ENCODE data around the gene TOMM70. TPM values are rescaled to one million over a fixed set of nuclear protein-coding genes. Genes with fewer than 3 reads are reported as not detected.

Gene TOMM70
- total RNA-seq, 1 experiment from 2014 or later: 45.1 TPM

DNA sequence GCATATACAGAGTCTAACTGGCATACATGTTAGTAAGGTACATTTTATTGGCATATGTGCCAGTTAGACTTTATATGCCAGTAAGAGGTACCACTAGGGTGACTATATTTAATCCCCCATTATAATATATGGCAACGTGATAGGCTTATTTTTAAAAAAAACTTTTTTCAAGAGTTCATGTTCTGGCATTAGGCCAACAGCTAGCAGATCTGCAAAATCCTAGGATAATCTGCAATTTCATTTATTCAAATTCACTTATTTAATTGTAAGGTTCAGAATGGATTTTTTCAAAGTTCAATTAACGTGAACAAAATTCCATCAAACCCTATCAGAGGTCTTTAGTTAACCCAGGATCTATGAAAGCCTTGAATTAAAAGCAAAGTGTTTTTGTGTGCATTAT is 34.5 kb downstream of the TOMM70 start:
- H3K4me3 ChIP-seq (ENCODE audit: low read length): no peak overlapping the region
- no peak overlapping the region for H3K4me2 ChIP-seq (ENCODE audit: low read depth, low read length, poor library complexity, severe bottlenecking)
- H2AFZ ChIP-seq (ENCODE audit: low read length): no peak overlapping the region
- peaks cover 11% of the 10 kb centered on the region; the same call in 1 of the 2 replicates for H3K79me2 ChIP-seq (ENCODE audit: low read length)
- H3K9me3 ChIP-seq (ENCODE audit: low read length): no peaks in the 10 kb centered on the region
- no peaks in the 10 kb centered on the region for H3K4me1 ChIP-seq (ENCODE audit: low read length)
- H3K36me3 ChIP-seq (ENCODE audit: insufficient read depth, low read length): peaks cover 62% of the 10 kb centered on the region
- no peak overlapping the region for H3K27ac ChIP-seq (ENCODE audit: low read length)
- H3K27me3 ChIP-seq (ENCODE audit: low read length): no peaks in the 10 kb centered on the region
- DNase-seq: no peak
- no peak overlapping the region for H3K9ac ChIP-seq (ENCODE audit: low read length)
- no peaks in the 10 kb centered on the region for H4K20me1 ChIP-seq (ENCODE audit: insufficient read depth, low read depth, low read length)
- no peaks in the 10 kb centered on the region for H3K9me2 ChIP-seq (replicated peaks; ENCODE audit: insufficient read depth, low read length)

DNA sequence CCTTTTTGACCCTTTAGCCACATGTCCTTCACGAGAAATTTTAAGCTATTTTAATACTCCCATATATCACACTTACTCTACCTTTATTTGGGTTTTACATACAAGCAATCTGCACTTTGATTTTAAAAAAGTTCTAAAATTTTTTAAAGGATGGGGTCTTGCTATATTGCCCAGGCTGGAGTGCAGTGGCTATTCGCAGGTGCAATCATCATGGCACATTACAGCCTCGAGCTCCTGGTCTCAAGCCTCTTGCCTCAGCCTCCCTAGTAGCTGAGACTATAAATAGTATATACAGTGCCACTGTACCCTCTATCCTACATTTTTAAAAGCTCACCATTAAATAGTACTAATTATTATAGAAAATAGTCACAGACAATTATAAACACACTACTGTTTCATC is 36.5 kb downstream of the TOMM70 start:
- peaks cover 11% of the 10 kb centered on the region; the same call in 1 of the 2 replicates for H3K79me2 ChIP-seq (ENCODE audit: low read length)
- DNase-seq: no peak
- H3K9me2 ChIP-seq (replicated peaks; ENCODE audit: insufficient read depth, low read length): no peaks in the 10 kb centered on the region
- H2AFZ ChIP-seq (ENCODE audit: low read length): no peak overlapping the region
- H3K36me3 ChIP-seq (ENCODE audit: insufficient read depth, low read length): peaks cover 64% of the 10 kb centered on the region
- H3K4me3 ChIP-seq (ENCODE audit: low read length): no peak overlapping the region
- H3K9me3 ChIP-seq (ENCODE audit: low read length): no peaks in the 10 kb centered on the region
- no peaks in the 10 kb centered on the region for H3K4me1 ChIP-seq (ENCODE audit: low read length)
- H3K9ac ChIP-seq (ENCODE audit: low read length): no peak overlapping the region
- no peaks in the 10 kb centered on the region for H3K27me3 ChIP-seq (ENCODE audit: low read length)
- no peaks in the 10 kb centered on the region for H4K20me1 ChIP-seq (ENCODE audit: insufficient read depth, low read depth, low read length)
- no peak overlapping the region for H3K4me2 ChIP-seq (ENCODE audit: low read depth, low read length, poor library complexity, severe bottlenecking)
- H3K27ac ChIP-seq (ENCODE audit: low read length): no peak overlapping the region

- Histone ChIP-seq H4K20me1 (ENCODE audit: insufficient read depth, low read depth, low read length) (no peaks in the 10 kb centered on the region), H3K4me1 (ENCODE audit: low read length) (no peaks in the 10 kb centered on the region), H3K9me3 (ENCODE audit: low read length) (no peaks in the 10 kb centered on the region), H3K4me3 (ENCODE audit: low read length) (no peak overlapping the region), H3K36me3 (ENCODE audit: insufficient read depth, low read length) (peaks cover 58% of the 10 kb centered on the region), H3K27ac (ENCODE audit: low read length) (no peak overlapping the region), H3K9me2 (replicated peaks; ENCODE audit: insufficient read depth, low read length) (no peaks in the 10 kb centered on the region), H3K9ac (ENCODE audit: low read length) (no peak overlapping the region), H2AFZ (ENCODE audit: low read length) (no peak overlapping the region), H3K27me3 (ENCODE audit: low read length) (no peaks in the 10 kb centered on the region), H3K4me2 (ENCODE audit: low read depth, low read length, poor library complexity, severe bottlenecking) (no peak overlapping the region), H3K79me2 (ENCODE audit: low read length) (peaks cover 11% of the 10 kb centered on the region; the same call in 1 of the 2 replicates)
- DNase-seq: no peak
Measured at GRCh38 chr3:100361897-100362296, 39.0 kb downstream of the TOMM70 start.

DNA sequence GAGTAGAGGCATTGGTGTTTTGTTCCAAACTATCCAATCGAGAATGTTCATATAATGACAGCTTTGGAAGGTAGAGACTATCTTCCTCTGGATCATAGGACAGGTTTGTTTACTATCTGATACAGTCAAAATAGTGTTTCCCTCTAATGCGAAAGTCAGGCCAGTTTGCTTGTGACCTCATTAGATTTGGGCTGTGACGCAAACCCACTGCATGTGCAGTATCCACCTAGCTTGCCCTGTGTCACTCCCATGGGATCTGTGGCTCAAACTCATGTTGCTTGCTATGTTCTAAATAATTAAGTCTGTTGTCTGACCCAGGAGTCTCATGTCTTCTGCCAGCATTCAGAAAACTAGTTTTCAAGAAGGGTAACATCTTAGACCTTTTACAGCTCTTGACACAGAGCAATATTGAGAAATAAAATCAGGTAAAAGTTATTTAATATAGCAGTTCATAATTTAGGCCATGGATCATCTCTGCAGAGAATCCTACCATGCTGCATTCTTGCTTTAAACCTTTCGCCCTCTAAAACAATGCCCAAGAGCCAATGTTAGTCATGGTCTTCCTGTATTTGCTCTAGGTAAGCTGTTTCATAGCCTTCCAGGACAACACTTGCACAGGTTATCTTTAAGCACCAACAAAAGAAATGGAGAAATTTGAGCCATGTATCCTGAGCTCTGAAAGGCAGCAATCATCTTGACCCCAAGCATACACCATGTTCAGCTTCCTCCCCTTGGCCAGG is 40.0 kb downstream of the TOMM70 start:
- no peaks in the 10 kb centered on the region for H3K4me1 ChIP-seq (ENCODE audit: low read length)
- peaks cover 60% of the 10 kb centered on the region for H3K36me3 ChIP-seq (ENCODE audit: insufficient read depth, low read length)
- no peak for DNase-seq
- H3K9me3 ChIP-seq (ENCODE audit: low read length): no peaks in the 10 kb centered on the region
- H3K27ac ChIP-seq (ENCODE audit: low read length): no peak overlapping the region
- H3K4me3 ChIP-seq (ENCODE audit: low read length): no peak overlapping the region
- H3K79me2 ChIP-seq (ENCODE audit: low read length): peaks cover 11% of the 10 kb centered on the region; the same call in 1 of the 2 replicates
- no peaks in the 10 kb centered on the region for H3K27me3 ChIP-seq (ENCODE audit: low read length)
- H3K9ac ChIP-seq (ENCODE audit: low read length): no peak overlapping the region
- H3K9me2 ChIP-seq (replicated peaks; ENCODE audit: insufficient read depth, low read length): no peaks in the 10 kb centered on the region
- no peaks in the 10 kb centered on the region for H4K20me1 ChIP-seq (ENCODE audit: insufficient read depth, low read depth, low read length)
- no peak overlapping the region for H3K4me2 ChIP-seq (ENCODE audit: low read depth, low read length, poor library complexity, severe bottlenecking)
- H2AFZ ChIP-seq (ENCODE audit: low read length): no peak overlapping the region

DNA sequence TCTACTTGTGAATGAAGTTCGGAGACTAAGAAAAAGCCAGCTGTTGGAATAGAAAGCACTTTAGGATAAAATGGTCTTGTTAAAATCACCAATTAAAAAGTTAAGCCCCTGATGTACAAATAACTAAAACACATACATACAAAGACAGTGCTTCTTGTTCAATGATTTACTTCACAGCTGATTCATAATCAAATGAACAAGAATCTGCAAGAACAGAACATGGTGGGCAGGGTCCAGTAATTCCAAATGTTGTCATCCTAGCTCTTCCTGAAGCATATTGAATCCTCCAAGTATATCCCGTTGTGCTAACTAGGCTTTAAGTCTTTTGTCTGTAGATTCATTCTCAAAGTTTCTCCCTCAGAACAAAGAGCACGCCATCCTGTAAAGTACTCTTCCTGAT is 41.9 kb downstream of the TOMM70 start:
- Histone ChIP-seq H3K4me2 (ENCODE audit: low read depth, low read length, poor library complexity, severe bottlenecking) (no peak overlapping the region), H3K27me3 (ENCODE audit: low read length) (no peaks in the 10 kb centered on the region), H3K9ac (ENCODE audit: low read length) (no peak overlapping the region), H3K9me3 (ENCODE audit: low read length) (no peaks in the 10 kb centered on the region), H3K79me2 (ENCODE audit: low read length) (no peaks in the 10 kb centered on the region), H3K27ac (ENCODE audit: low read length) (no peak overlapping the region), H3K36me3 (ENCODE audit: insufficient read depth, low read length) (peaks cover 53% of the 10 kb centered on the region), H3K9me2 (replicated peaks; ENCODE audit: insufficient read depth, low read length) (no peaks in the 10 kb centered on the region), H3K4me3 (ENCODE audit: low read length) (no peak overlapping the region), H3K4me1 (ENCODE audit: low read length) (no peaks in the 10 kb centered on the region), H2AFZ (ENCODE audit: low read length) (no peak overlapping the region), H4K20me1 (ENCODE audit: insufficient read depth, low read depth, low read length) (no peaks in the 10 kb centered on the region)
- DNase-seq: no peak

GRCh38 chr3:100358413-100358812 is 42.5 kb downstream of the TOMM70 start:
- no peaks in the 10 kb centered on the region for H4K20me1 ChIP-seq (ENCODE audit: insufficient read depth, low read depth, low read length)
- DNase-seq: no peak
- H3K4me3 ChIP-seq (ENCODE audit: low read length): no peak overlapping the region
- H3K4me1 ChIP-seq (ENCODE audit: low read length): no peaks in the 10 kb centered on the region
- H2AFZ ChIP-seq (ENCODE audit: low read length): no peak overlapping the region
- H3K9me2 ChIP-seq (replicated peaks; ENCODE audit: insufficient read depth, low read length): no peaks in the 10 kb centered on the region
- no peak overlapping the region for H3K27ac ChIP-seq (ENCODE audit: low read length)
- no peaks in the 10 kb centered on the region for H3K9me3 ChIP-seq (ENCODE audit: low read length)
- H3K9ac ChIP-seq (ENCODE audit: low read length): no peak overlapping the region
- H3K27me3 ChIP-seq (ENCODE audit: low read length): no peaks in the 10 kb centered on the region
- no peak overlapping the region for H3K4me2 ChIP-seq (ENCODE audit: low read depth, low read length, poor library complexity, severe bottlenecking)
- H3K36me3 ChIP-seq (ENCODE audit: insufficient read depth, low read length): peaks cover 50% of the 10 kb centered on the region
- no peaks in the 10 kb centered on the region for H3K79me2 ChIP-seq (ENCODE audit: low read length)

GRCh38 chr3:100354850-100355249 is 46.0 kb downstream of the TOMM70 start:
- Histone ChIP-seq H3K9me3 (ENCODE audit: low read length) (no peaks in the 10 kb centered on the region), H3K27me3 (ENCODE audit: low read length) (no peaks in the 10 kb centered on the region), H3K36me3 (ENCODE audit: insufficient read depth, low read length) (peaks cover 45% of the 10 kb centered on the region), H3K79me2 (ENCODE audit: low read length) (0 out of 2 replicates have a peak, but pooled peaks cover 6% of the 10 kb centered on the region), H3K4me3 (ENCODE audit: low read length) (no peak overlapping the region), H3K27ac (ENCODE audit: low read length) (no peak overlapping the region), H3K9me2 (replicated peaks; ENCODE audit: insufficient read depth, low read length) (no peaks in the 10 kb centered on the region), H2AFZ (ENCODE audit: low read length) (no peak overlapping the region), H4K20me1 (ENCODE audit: insufficient read depth, low read depth, low read length) (no peaks in the 10 kb centered on the region), H3K4me2 (ENCODE audit: low read depth, low read length, poor library complexity, severe bottlenecking) (no peak overlapping the region), H3K9ac (ENCODE audit: low read length) (no peak overlapping the region), H3K4me1 (ENCODE audit: low read length) (no peaks in the 10 kb centered on the region)
- no peak for DNase-seq

GRCh38 chr3:100352296-100353231 is 48.3 kb downstream of the TOMM70 start:
- H3K4me1 ChIP-seq (ENCODE audit: low read length): no peaks in the 10 kb centered on the region
- no peak overlapping the region for H3K4me2 ChIP-seq (ENCODE audit: low read depth, low read length, poor library complexity, severe bottlenecking)
- 0 out of 2 replicates have a peak, but pooled peaks cover 6% of the 10 kb centered on the region for H3K79me2 ChIP-seq (ENCODE audit: low read length)
- H3K9me2 ChIP-seq (replicated peaks; ENCODE audit: insufficient read depth, low read length): no peaks in the 10 kb centered on the region
- H2AFZ ChIP-seq (ENCODE audit: low read length): no peak overlapping the region
- H3K27ac ChIP-seq (ENCODE audit: low read length): no peak overlapping the region
- no peak overlapping the region for H3K9ac ChIP-seq (ENCODE audit: low read length)
- H3K4me3 ChIP-seq (ENCODE audit: low read length): no peak overlapping the region
- DNase-seq: no peak
- H3K36me3 ChIP-seq (ENCODE audit: insufficient read depth, low read length): peaks cover 53% of the 10 kb centered on the region
- H3K27me3 ChIP-seq (ENCODE audit: low read length): no peaks in the 10 kb centered on the region
- no peaks in the 10 kb centered on the region for H3K9me3 ChIP-seq (ENCODE audit: low read length)
- no peaks in the 10 kb centered on the region for H4K20me1 ChIP-seq (ENCODE audit: insufficient read depth, low read depth, low read length)

Measured in Karpas-422 (cell line).